WTC11 (cell line): ENCODE data around the gene SGPP1. TPM values are rescaled to one million over a fixed set of nuclear protein-coding genes. Genes with fewer than 3 reads are reported as not detected.
A peak's percentile ranks its signal among the peaks of the same experiment; 100 is the strongest.

Experiments used
- ATAC-seq: fragments of 200-7000 bp; cut with Tn5 transposase; 2 replicates; pipeline ENCODE4 v1.10.0; 2021; ENCODE audit warnings: mild to moderate bottlenecking, moderate library complexity
- CTCF ChIA-PET: fragments of 300-600 bp; sonication (Branson Sonifier 250); formaldehyde crosslinking; loops from one replicate; lab custom pipeline; 2021; ENCODE audit warnings: antibody characterized with exemption; lab: Charles Lee
- POLR2A ChIA-PET: fragments of 350-600 bp; sonication (Branson Sonifier 250); formaldehyde crosslinking; loops from one replicate; lab custom pipeline; 2021; ENCODE audit warnings: antibody characterized with exemption; lab: Charles Lee
- DNase-seq: peaks from one replicate; pipeline ENCODE4 v3.0.0; 2021; ENCODE audit warnings: low spot score
- H3K27ac Mint-ChIP-seq: 2 replicates; pipeline ENCODE4 v1.8.0; 2021; ENCODE audit warnings: mixed read lengths
- H3K27me3 Mint-ChIP-seq: 2 replicates; pipeline ENCODE4 v1.8.0; 2021; ENCODE audit warnings: low read depth, mild to moderate bottlenecking, moderate library complexity, mixed read lengths
- H3K36me3 Mint-ChIP-seq: 2 replicates; pipeline ENCODE4 v1.8.0; 2021; ENCODE audit warnings: mixed read lengths
- H3K4me1 Mint-ChIP-seq: 2 replicates; pipeline ENCODE4 v1.8.0; 2022; ENCODE audit warnings: mixed read lengths
- H3K4me3 Mint-ChIP-seq: 2 replicates; pipeline ENCODE4 v1.8.0; 2021; ENCODE audit warnings: mild to moderate bottlenecking, moderate library complexity, mixed read lengths
- H3K9me3 Mint-ChIP-seq: 2 replicates; pipeline ENCODE4 v1.8.0; 2021; ENCODE audit warnings: mixed read lengths
- CBFB ChIP-seq: sonication (generic); formaldehyde crosslinking; IDR thresholded peaks from 2 replicates; pipeline ENCODE4 v1.8.1; 2022; ENCODE audit warnings: mild to moderate bottlenecking, low read depth, missing genetic modification reagents
- CREM ChIP-seq: sonication (generic); formaldehyde crosslinking; IDR thresholded peaks from 2 replicates; pipeline ENCODE4 v1.8.1; 2022; ENCODE audit warnings: mild to moderate bottlenecking, missing genetic modification reagents, moderate library complexity
- ELF4 ChIP-seq: sonication (generic); formaldehyde crosslinking; IDR thresholded peaks from 2 replicates; pipeline ENCODE4 v1.8.1; 2022; ENCODE audit warnings: low read depth, mild to moderate bottlenecking, moderate library complexity, missing genetic modification reagents
- ESRRA ChIP-seq: sonication (generic); formaldehyde crosslinking; IDR thresholded peaks from 2 replicates; pipeline ENCODE4 v1.8.1; 2022; ENCODE audit warnings: mild to moderate bottlenecking, missing genetic modification reagents, borderline replicate concordance
- FOXP1 ChIP-seq: sonication (generic); formaldehyde crosslinking; IDR thresholded peaks from 2 replicates; pipeline ENCODE4 v1.8.0; 2022; ENCODE audit warnings: missing genetic modification reagents, mild to moderate bottlenecking, moderate library complexity, borderline replicate concordance
- GTF2I ChIP-seq: fragments of 250-450 bp; sonication (Bioruptor Pico); conservative IDR thresholded peaks from 2 replicates; pipeline ENCODE4 v1.4.0; 2021; ENCODE audit warnings: mild to moderate bottlenecking
- KAT7 ChIP-seq: sonication (generic); formaldehyde crosslinking; IDR thresholded peaks from 2 replicates; pipeline ENCODE4 v1.8.1; 2023; ENCODE audit warnings: missing genetic modification reagents, mild to moderate bottlenecking, borderline replicate concordance
- MYBL2 ChIP-seq: sonication (generic); formaldehyde crosslinking; IDR thresholded peaks from 2 replicates; pipeline ENCODE4 v1.8.1; 2023; ENCODE audit warnings: mild to moderate bottlenecking, moderate library complexity, missing genetic modification reagents
- NR1H2 ChIP-seq: sonication (generic); formaldehyde crosslinking; IDR thresholded peaks from 2 replicates; pipeline ENCODE4 v1.9.0; 2021; ENCODE audit warnings: mild to moderate bottlenecking, moderate library complexity, missing genetic modification reagents
- SMAD3 ChIP-seq: sonication (generic); formaldehyde crosslinking; IDR thresholded peaks from 2 replicates; pipeline ENCODE4 v1.8.0; 2022; ENCODE audit warnings: missing genetic modification reagents, mild to moderate bottlenecking, borderline replicate concordance
- SMAD4 ChIP-seq: sonication (generic); formaldehyde crosslinking; IDR thresholded peaks from 2 replicates; pipeline ENCODE4 v1.8.0; 2022; ENCODE audit warnings: mild to moderate bottlenecking, missing genetic modification reagents
- ZNF219 ChIP-seq: sonication (generic); formaldehyde crosslinking; IDR thresholded peaks from 2 replicates; pipeline ENCODE4 v1.8.0; 2023; ENCODE audit warnings: missing genetic modification reagents, mild to moderate bottlenecking, borderline replicate concordance
- ZNF671 ChIP-seq: fragments of 250-450 bp; sonication (Bioruptor Pico); IDR thresholded peaks from 2 replicates; pipeline ENCODE4 v1.8.0; 2021; ENCODE audit warnings: mild to moderate bottlenecking
- total RNA-seq: library from RNA; stranded (reverse); gene quantifications from 3 replicates; pipeline ENCODE4 v1.2.3, GENCODE V29; 2021
- TF ChIP-seq, protein P1 (sequence below): sonication (generic); formaldehyde crosslinking; IDR thresholded peaks from 2 replicates; pipeline ENCODE4 v1.8.1; 2023; ENCODE audit warnings: mild to moderate bottlenecking, missing genetic modification reagents
- TF ChIP-seq, protein P2 (sequence below): sonication (generic); formaldehyde crosslinking; IDR thresholded peaks from 2 replicates; pipeline ENCODE4 v1.8.1; 2023; ENCODE audit warnings: mild to moderate bottlenecking, missing genetic modification reagents, moderate library complexity
- TF ChIP-seq, protein P3 (sequence below): fragments of 250-450 bp; sonication (Bioruptor Pico); IDR thresholded peaks from 2 replicates; pipeline ENCODE4 v1.8.0; 2021; ENCODE audit warnings: mild to moderate bottlenecking
- TF ChIP-seq, protein P4 (sequence below): sonication (generic); formaldehyde crosslinking; IDR thresholded peaks from 2 replicates; pipeline ENCODE4 v1.8.0; 2022; ENCODE audit warnings: mild to moderate bottlenecking, missing genetic modification reagents
- TF ChIP-seq, protein P5 (sequence below): sonication (generic); formaldehyde crosslinking; IDR thresholded peaks from 2 replicates; pipeline ENCODE4 v1.8.1; 2023; ENCODE audit warnings: mild to moderate bottlenecking, moderate library complexity, missing genetic modification reagents
- TF ChIP-seq, protein P6 (sequence below): fragments of 250-450 bp; sonication (Bioruptor Pico); IDR thresholded peaks from 2 replicates; pipeline ENCODE4 v1.9.0; 2021; ENCODE audit warnings: moderate library complexity, mild to moderate bottlenecking, inconsistent platforms, borderline replicate concordance
- TF ChIP-seq, protein P7 (sequence below): fragments of 200-600 bp; IDR thresholded peaks from 2 replicates; pipeline ENCODE4 v1.8.0; 2022; ENCODE audit warnings: antibody characterized with exemption

The SGPP1 gene
- total RNA-seq, 1 experiment from 2014 or later = 8.5 TPM

DNA sequence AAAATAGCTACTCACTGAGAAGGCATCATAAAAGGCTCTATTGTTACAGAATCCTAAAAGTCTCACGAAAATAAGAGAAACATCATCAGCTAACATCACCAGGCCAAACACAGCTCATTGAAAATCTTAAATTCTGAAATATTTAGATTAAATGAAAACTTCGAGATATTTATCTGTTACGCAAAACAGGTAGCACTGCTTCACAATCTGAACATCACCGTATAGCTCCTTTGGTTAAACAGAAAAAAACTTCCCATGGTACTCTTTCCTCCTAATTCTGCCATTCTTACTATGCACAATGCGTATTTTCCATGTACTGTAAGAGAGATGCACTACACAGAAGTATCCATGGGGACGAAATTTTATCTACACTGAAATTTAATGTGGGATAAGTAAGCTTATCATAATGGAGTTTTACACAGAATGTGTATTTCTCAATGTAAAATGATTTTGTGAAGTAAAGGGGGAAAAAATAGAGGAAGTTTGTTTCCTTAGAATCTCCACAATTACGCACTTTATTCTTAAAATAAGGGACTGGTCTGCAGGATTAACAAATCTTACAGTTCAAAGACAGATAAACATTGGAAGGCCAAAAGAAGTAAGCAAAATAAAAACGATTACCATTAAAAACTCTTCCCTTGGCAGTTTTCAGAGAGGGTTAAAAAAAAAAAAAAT is 1.9 kb downstream of the SGPP1 start:
- H3K27ac Mint-ChIP-seq = no peak overlapping the region
- H3K4me1 Mint-ChIP-seq = peaks cover 29% of the 10 kb centered on the region
- DNase-seq = no peak
- peak overlapping the region; percentile 97 for H3K4me3 Mint-ChIP-seq
- POLR2A ChIA-PET = interaction anchor here (0.6 kb wide), 1 partner anchor 9 kb away, joined by 4 read pairs; no protein-coding TSS in a partner anchor
- H3K9me3 Mint-ChIP-seq = no peaks in the 10 kb centered on the region
- ATAC-seq = no peak
- TF ChIP-seq, protein P1, sequence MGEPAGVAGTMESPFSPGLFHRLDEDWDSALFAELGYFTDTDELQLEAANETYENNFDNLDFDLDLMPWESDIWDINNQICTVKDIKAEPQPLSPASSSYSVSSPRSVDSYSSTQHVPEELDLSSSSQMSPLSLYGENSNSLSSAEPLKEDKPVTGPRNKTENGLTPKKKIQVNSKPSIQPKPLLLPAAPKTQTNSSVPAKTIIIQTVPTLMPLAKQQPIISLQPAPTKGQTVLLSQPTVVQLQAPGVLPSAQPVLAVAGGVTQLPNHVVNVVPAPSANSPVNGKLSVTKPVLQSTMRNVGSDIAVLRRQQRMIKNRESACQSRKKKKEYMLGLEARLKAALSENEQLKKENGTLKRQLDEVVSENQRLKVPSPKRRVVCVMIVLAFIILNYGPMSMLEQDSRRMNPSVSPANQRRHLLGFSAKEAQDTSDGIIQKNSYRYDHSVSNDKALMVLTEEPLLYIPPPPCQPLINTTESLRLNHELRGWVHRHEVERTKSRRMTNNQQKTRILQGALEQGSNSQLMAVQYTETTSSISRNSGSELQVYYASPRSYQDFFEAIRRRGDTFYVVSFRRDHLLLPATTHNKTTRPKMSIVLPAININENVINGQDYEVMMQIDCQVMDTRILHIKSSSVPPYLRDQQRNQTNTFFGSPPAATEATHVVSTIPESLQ (CRISPR knock-in tag) = no peak
- TF ChIP-seq SMAD4 (CRISPR knock-in tag) = no peak
- TF ChIP-seq, protein P2, sequence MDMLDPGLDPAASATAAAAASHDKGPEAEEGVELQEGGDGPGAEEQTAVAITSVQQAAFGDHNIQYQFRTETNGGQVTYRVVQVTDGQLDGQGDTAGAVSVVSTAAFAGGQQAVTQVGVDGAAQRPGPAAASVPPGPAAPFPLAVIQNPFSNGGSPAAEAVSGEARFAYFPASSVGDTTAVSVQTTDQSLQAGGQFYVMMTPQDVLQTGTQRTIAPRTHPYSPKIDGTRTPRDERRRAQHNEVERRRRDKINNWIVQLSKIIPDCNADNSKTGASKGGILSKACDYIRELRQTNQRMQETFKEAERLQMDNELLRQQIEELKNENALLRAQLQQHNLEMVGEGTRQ (CRISPR knock-in tag) = no peak
- TF ChIP-seq, protein P3, sequence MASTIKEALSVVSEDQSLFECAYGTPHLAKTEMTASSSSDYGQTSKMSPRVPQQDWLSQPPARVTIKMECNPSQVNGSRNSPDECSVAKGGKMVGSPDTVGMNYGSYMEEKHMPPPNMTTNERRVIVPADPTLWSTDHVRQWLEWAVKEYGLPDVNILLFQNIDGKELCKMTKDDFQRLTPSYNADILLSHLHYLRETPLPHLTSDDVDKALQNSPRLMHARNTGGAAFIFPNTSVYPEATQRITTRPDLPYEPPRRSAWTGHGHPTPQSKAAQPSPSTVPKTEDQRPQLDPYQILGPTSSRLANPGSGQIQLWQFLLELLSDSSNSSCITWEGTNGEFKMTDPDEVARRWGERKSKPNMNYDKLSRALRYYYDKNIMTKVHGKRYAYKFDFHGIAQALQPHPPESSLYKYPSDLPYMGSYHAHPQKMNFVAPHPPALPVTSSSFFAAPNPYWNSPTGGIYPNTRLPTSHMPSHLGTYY = no peak
- TF ChIP-seq NR1H2 (CRISPR knock-in tag) = no peak
- TF ChIP-seq, protein P4, sequence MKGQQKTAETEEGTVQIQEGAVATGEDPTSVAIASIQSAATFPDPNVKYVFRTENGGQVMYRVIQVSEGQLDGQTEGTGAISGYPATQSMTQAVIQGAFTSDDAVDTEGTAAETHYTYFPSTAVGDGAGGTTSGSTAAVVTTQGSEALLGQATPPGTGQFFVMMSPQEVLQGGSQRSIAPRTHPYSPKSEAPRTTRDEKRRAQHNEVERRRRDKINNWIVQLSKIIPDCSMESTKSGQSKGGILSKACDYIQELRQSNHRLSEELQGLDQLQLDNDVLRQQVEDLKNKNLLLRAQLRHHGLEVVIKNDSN (CRISPR knock-in tag) = no peak
- TF ChIP-seq ZNF671 (CRISPR knock-in tag) = no peak
- TF ChIP-seq, protein P5, sequence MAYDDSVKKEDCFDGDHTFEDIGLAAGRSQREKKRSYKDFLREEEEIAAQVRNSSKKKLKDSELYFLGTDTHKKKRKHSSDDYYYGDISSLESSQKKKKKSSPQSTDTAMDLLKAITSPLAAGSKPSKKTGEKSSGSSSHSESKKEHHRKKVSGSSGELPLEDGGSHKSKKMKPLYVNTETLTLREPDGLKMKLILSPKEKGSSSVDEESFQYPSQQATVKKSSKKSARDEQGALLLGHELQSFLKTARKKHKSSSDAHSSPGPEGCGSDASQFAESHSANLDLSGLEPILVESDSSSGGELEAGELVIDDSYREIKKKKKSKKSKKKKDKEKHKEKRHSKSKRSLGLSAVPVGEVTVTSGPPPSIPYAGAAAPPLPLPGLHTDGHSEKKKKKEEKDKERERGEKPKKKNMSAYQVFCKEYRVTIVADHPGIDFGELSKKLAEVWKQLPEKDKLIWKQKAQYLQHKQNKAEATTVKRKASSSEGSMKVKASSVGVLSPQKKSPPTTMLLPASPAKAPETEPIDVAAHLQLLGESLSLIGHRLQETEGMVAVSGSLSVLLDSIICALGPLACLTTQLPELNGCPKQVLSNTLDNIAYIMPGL (CRISPR knock-in tag) = no peak
- TF ChIP-seq SMAD3 (CRISPR knock-in tag) = no peak
- no peak for TF ChIP-seq CREM (CRISPR knock-in tag)
- TF ChIP-seq KAT7 = no peak
- TF ChIP-seq CBFB (CRISPR knock-in tag) = no peak
- no peak for TF ChIP-seq FOXP1 (CRISPR knock-in tag)
- TF ChIP-seq, protein P6, sequence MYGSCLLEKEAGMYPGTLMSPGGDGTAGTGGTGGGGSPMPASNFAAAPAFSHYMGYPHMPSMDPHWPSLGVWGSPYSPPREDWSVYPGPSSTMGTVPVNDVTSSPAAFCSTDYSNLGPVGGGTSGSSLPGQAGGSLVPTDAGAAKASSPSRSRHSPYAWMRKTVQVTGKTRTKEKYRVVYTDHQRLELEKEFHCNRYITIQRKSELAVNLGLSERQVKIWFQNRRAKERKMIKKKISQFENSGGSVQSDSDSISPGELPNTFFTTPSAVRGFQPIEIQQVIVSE (CRISPR knock-in tag) = no peak
- TF ChIP-seq ESRRA (CRISPR knock-in tag) = no peak
- no peak for TF ChIP-seq ZNF219
- TF ChIP-seq MYBL2 (CRISPR knock-in tag) = no peak
- TF ChIP-seq, protein P7, sequence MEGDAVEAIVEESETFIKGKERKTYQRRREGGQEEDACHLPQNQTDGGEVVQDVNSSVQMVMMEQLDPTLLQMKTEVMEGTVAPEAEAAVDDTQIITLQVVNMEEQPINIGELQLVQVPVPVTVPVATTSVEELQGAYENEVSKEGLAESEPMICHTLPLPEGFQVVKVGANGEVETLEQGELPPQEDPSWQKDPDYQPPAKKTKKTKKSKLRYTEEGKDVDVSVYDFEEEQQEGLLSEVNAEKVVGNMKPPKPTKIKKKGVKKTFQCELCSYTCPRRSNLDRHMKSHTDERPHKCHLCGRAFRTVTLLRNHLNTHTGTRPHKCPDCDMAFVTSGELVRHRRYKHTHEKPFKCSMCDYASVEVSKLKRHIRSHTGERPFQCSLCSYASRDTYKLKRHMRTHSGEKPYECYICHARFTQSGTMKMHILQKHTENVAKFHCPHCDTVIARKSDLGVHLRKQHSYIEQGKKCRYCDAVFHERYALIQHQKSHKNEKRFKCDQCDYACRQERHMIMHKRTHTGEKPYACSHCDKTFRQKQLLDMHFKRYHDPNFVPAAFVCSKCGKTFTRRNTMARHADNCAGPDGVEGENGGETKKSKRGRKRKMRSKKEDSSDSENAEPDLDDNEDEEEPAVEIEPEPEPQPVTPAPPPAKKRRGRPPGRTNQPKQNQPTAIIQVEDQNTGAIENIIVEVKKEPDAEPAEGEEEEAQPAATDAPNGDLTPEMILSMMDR = no peak
- TF ChIP-seq GTF2I = no peak
- no peak for TF ChIP-seq ELF4 (CRISPR knock-in tag)
- TF ChIP-seq, all 79 proteins: peak for 0
- Mint-ChIP-seq H3K27me3 (peaks cover 33% of the 10 kb centered on the region), H3K36me3 (no peaks in the 10 kb centered on the region)
- CTCF ChIA-PET = interaction anchor here (0.8 to 1.0 kb wide), 2 partner anchors 44 to 84 kb away, joined by 4 read pairs; partner anchors contain the start of gene WDR89
